B cell (primary cell): ENCODE data around the gene CALM3. TPM values are rescaled to one million over a fixed set of nuclear protein-coding genes. Genes with fewer than 3 reads are reported as not detected.
A peak's percentile ranks its signal among the peaks of the same experiment; 100 is the strongest.

ENCODE experiments used
- ATAC-seq: fragments of 200-7000 bp; cut with Tn5 transposase; one replicate; pipeline ENCODE4 v1.10.0; 2021; ENCODE audit warnings: low read depth, mild to moderate bottlenecking, moderate number of reproducible peaks, moderate library complexity
- CTCF ChIA-PET: fragments of 350-600 bp; sonication (Branson Sonifier 250); formaldehyde crosslinking; loops from one replicate; lab custom pipeline; 2021; ENCODE audit warnings: antibody characterized with exemption, inconsistent platforms; lab: Charles Lee
- POLR2A ChIA-PET: fragments of 350-600 bp; sonication (Branson Sonifier 250); formaldehyde crosslinking; loops from one replicate; lab custom pipeline; 2021; ENCODE audit warnings: antibody characterized with exemption; lab: Charles Lee
- DNase-seq: peaks from one replicate; pipeline ENCODE4 v3.0.0; 2013
- H2AFZ ChIP-seq: 2 replicates; pipeline ENCODE4 v1.6.1; 2012; ENCODE audit warnings: mild to moderate bottlenecking, low read depth, low read length; ENCODE audit not compliant: insufficient read depth, poor library complexity, severe bottlenecking
- H3K27ac ChIP-seq, 2 donors: 1 replicate in 1 of 2; 2 replicates in 1 of 2; pipeline ENCODE4 v1.5.1; 2012 to 2013; ENCODE audit warnings: low read length in 2 of 2, mild to moderate bottlenecking in 2 of 2, moderate library complexity in 1 of 2
- H3K27me3 ChIP-seq, 4 experiments: fragments of 200-600 bp in 1 of 4; sonication (generic) in 1 of 4; replicated peaks in 1 of 4; 1 replicate in 2 of 4; 2 replicates in 2 of 4; pipeline versions ENCODE4 v1.6.1 to v1.7.0; 2013 to 2016; ENCODE audit warnings: low read length in 3 of 4, mild to moderate bottlenecking in 2 of 4, mixed read lengths in 1 of 4, moderate library complexity in 1 of 4; ENCODE audit not compliant: insufficient read depth in 4 of 4, control insufficient read depth in 3 of 4; ENCODE audit errors: control extremely low read depth in 1 of 4
- H3K36me3 ChIP-seq, 2 experiments: replicated peaks in 1 of 2; 1 replicate in 1 of 2; 2 replicates in 1 of 2; pipeline versions ENCODE4 v1.6.1 to v1.7.1; 2013; ENCODE audit warnings: low read length in 1 of 2; ENCODE audit not compliant: insufficient read depth in 2 of 2, control insufficient read depth in 1 of 2; ENCODE audit errors: control extremely low read depth in 1 of 2, extremely low read depth in 1 of 2
- H3K4me1 ChIP-seq, 2 donors: fragments of 200-600 bp in 1 of 2; sonication (generic) in 1 of 2; 1 replicate in 1 of 2; 2 replicates in 1 of 2; pipeline versions ENCODE4 v1.5.1 to v1.6.1; 2013 to 2017; ENCODE audit warnings: low read length in 2 of 2; ENCODE audit not compliant: control insufficient read depth in 2 of 2, insufficient read depth in 2 of 2
- H3K4me2 ChIP-seq: replicated peaks from 2 replicates; pipeline ENCODE3; 2012; ENCODE audit warnings: mild to moderate bottlenecking, low read depth, low read length; ENCODE audit not compliant: poor library complexity, severe bottlenecking
- H3K4me3 ChIP-seq, 5 experiments: fragments of 200-600 bp in 1 of 5; sonication (generic) in 1 of 5; 1 replicate in 3 of 5; 2 replicates in 2 of 5; pipeline versions ENCODE4 v1.5.1 to v1.7.0; 2011 to 2016; ENCODE audit warnings: low read length in 4 of 5, mild to moderate bottlenecking in 4 of 5, low read depth in 2 of 5, control low read depth in 1 of 5, moderate library complexity in 1 of 5; ENCODE audit not compliant: insufficient read depth in 1 of 5; ENCODE audit errors: control extremely low read depth in 1 of 5, extremely low read depth in 1 of 5
- H3K79me2 ChIP-seq: fragments of 200-600 bp; sonication (generic); one replicate; pipeline ENCODE4 v1.6.0; 2016; ENCODE audit warnings: low read length; ENCODE audit not compliant: control insufficient read depth, insufficient read depth
- H3K9ac ChIP-seq: fragments of 200-600 bp; sonication (generic); 2 replicates; pipeline ENCODE4 v1.6.1; 2017; ENCODE audit warnings: mild to moderate bottlenecking, low read length, moderate library complexity
- H3K9me3 ChIP-seq, 3 donors: one replicate each; pipeline versions ENCODE4 v1.6.1 to v1.7.1; 2013; ENCODE audit warnings: low read length in 2 of 3; ENCODE audit not compliant: control insufficient read depth in 2 of 3, insufficient read depth in 1 of 3; ENCODE audit errors: control extremely low read depth in 1 of 3
- H4K20me1 ChIP-seq: 2 replicates; pipeline ENCODE4 v1.6.0; 2012; ENCODE audit warnings: mild to moderate bottlenecking, low read length; ENCODE audit not compliant: insufficient read depth, control insufficient read depth, poor library complexity, severe bottlenecking
- H3K27ac Mint-ChIP-seq: one replicate; pipeline ENCODE4 v1.8.0; 2021; ENCODE audit warnings: mixed read lengths
- H3K27me3 Mint-ChIP-seq: one replicate; pipeline ENCODE4 v1.8.0; 2021; ENCODE audit warnings: mixed read lengths
- H3K4me1 Mint-ChIP-seq: one replicate; pipeline ENCODE4 v1.8.0; 2021; ENCODE audit warnings: mixed read lengths
- H3K4me3 Mint-ChIP-seq: one replicate; pipeline ENCODE4 v1.8.0; 2021; ENCODE audit warnings: mixed read lengths
- H3K9me3 Mint-ChIP-seq: one replicate; pipeline ENCODE4 v1.8.0; 2022; ENCODE audit warnings: mixed read lengths; ENCODE audit not compliant: insufficient read depth
- EZH2 ChIP-seq: IDR thresholded peaks from 2 replicates; pipeline ENCODE4 v1.6.1; 2012; ENCODE audit warnings: borderline replicate concordance, low read depth, mild to moderate bottlenecking, moderate library complexity, low read length; ENCODE audit not compliant: insufficient read depth, poor library complexity, severe bottlenecking
- WGBS: methylation state at CpG from one replicate; pipeline ENCODE4 v1.1.5; 2013; ENCODE audit warnings: missing lambda C conversion rate; ENCODE audit not compliant: insufficient coverage; 5-methylcytosine and 5-hydroxymethylcytosine counted together
- intact Hi-C: fragments of 100-400 bp; cut with micrococcal nuclease; formaldehyde crosslinking; loops from one replicate; pipeline ENCODE4 v1.10.0; 2022
- polyA plus RNA-seq: library from polyadenylated mRNA; depleted of rRNA; stranded (reverse); fragments of >200 nt; gene quantifications from 2 replicates; pipeline ENCODE4 v1.2.3, GENCODE V29; 2012
- total RNA-seq, 2 donors: library from RNA; stranded (reverse); fragments of 120-200 nt in 1 of 2; gene quantifications; 1 replicate in 1 of 2; 2 replicates in 1 of 2; pipeline versions ENCODE4 v1.2.3 to v1.2.4, GENCODE V29; 2013 to 2022
- TF ChIP-seq, protein P1 (sequence below): fragments of 200-600 bp; IDR thresholded peaks from one replicate; pipeline ENCODE4 v1.8.0; 2022; ENCODE audit warnings: antibody characterized with exemption, mild to moderate bottlenecking

The CALM3 gene
- total and polyA plus RNA-seq, 2 donors (not counting 1 experiment from before 2014, with no cell fraction given) = 99.0 to 99.3 TPM

DNA sequence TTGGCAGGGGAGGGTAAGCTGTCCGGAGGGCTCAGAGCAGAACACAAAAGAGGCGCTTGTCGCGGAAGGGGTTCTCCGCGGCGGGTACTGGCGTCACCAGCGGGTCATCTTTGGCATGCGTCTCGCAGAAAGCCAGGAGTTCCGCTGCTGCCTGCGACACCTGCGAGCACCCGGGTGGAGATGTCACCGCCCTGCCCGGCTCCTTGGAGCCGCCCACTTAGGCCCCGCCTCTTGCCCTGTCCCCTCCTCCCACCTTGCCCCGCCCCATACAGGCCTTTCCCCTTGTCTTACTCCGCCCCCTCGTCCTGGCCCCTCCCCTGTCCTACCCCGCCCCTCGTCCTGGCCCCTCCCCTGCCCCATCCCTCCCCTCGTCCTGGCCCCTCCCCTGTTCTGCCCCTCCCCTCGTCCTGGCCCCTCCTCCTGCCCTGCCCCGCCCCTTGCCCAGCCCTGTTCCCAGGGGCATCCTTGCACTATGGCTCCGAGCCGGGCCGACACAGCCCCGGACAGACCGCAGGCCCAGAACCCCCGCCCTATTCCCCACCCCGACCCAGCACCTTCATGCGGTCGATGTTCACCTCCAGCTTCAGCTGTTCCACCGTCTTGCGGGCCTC lies 33.0 kb downstream of the CALM3 start:
- peak overlapping the region; percentile 82 for H3K4me3 Mint-ChIP-seq
- H2AFZ ChIP-seq = peak overlapping the region; percentile 39

More for the DNA sequence above, 33.0 kb downstream of the CALM3 start:
- peak overlapping the region; percentile 61 for H3K9ac ChIP-seq
- Mint-ChIP-seq H3K4me1 (peaks cover 30% of the 10 kb centered on the region), H3K27me3 (peaks cover 7% of the 10 kb centered on the region), H3K9me3 (no peaks in the 10 kb centered on the region), H3K27ac (peak overlapping the region; percentile 71)
- no peak for TF ChIP-seq EZH2
- TF ChIP-seq, protein P1, sequence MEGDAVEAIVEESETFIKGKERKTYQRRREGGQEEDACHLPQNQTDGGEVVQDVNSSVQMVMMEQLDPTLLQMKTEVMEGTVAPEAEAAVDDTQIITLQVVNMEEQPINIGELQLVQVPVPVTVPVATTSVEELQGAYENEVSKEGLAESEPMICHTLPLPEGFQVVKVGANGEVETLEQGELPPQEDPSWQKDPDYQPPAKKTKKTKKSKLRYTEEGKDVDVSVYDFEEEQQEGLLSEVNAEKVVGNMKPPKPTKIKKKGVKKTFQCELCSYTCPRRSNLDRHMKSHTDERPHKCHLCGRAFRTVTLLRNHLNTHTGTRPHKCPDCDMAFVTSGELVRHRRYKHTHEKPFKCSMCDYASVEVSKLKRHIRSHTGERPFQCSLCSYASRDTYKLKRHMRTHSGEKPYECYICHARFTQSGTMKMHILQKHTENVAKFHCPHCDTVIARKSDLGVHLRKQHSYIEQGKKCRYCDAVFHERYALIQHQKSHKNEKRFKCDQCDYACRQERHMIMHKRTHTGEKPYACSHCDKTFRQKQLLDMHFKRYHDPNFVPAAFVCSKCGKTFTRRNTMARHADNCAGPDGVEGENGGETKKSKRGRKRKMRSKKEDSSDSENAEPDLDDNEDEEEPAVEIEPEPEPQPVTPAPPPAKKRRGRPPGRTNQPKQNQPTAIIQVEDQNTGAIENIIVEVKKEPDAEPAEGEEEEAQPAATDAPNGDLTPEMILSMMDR = no peak
- H3K9me3 ChIP-seq = peaks cover 0 to 5% (median 0%) of the 10 kb centered on the region in 3 donors
- peak; percentile 98 for DNase-seq
- peak overlapping the region; percentile 73 to 79 for H3K27ac ChIP-seq
- no peaks in the 10 kb centered on the region for H4K20me1 ChIP-seq
- no peaks in the 10 kb centered on the region for H3K36me3 ChIP-seq
- peak; percentile 74 for ATAC-seq
- ChIA-PET POLR2A (interaction anchor here (0.6 to 3.0 kb wide), 8 partner anchors 10 to 610 kb away, joined by 3 to 12 read pairs (median 6); partner anchors contain the start of genes CALM3 and DACT3), CTCF (interaction anchor here (1.5 to 5.7 kb wide), 4 partner anchors 15 to 28 kb away, joined by 7 to 47 read pairs (median 16); partner anchors contain the start of gene DACT3)
- H3K4me3 ChIP-seq = peak overlapping the region in 4 of 5 experiments; percentile 35 to 57 (median 52)
- peak overlapping the region; percentile 89 for H3K4me2 ChIP-seq
- intact Hi-C loops = loop anchor here (1.0 kb wide), 4 partner anchors 16 to 34 kb away; partner anchors contain the start of gene DACT3
- H3K4me1 ChIP-seq = peaks cover 40 to 52% of the 10 kb centered on the region in 2 donors
- no peaks in the 10 kb centered on the region for H3K79me2 ChIP-seq
- peaks cover 0 to 10% (median 2%) of the 10 kb centered on the region in 4 experiments for H3K27me3 ChIP-seq
- 2% methylated on average over 31 of the region's 38 CpGs for WGBS
